Endothelial cell (in vitro differentiated cells): Measurements from ENCODE around the gene SLC44A3. TPM values are rescaled to one million over a fixed set of nuclear protein-coding genes. Genes with fewer than 3 reads are reported as not detected.
A peak's percentile ranks its signal among the peaks of the same experiment; 100 is the strongest.

ENCODE experiments used
- DNase-seq: peaks from one replicate; pipeline ENCODE4 v3.0.0; 2021; ENCODE audit warnings: low spot score
- H3K27ac Mint-ChIP-seq: one replicate; pipeline ENCODE4 v1.8.0; 2021; ENCODE audit warnings: mixed read lengths, inconsistent platforms; ENCODE audit not compliant: unreplicated experiment
- H3K27me3 Mint-ChIP-seq: one replicate; pipeline ENCODE4 v1.8.0; 2021; ENCODE audit warnings: mild to moderate bottlenecking, moderate library complexity, mixed read lengths, inconsistent platforms; ENCODE audit not compliant: unreplicated experiment
- H3K36me3 Mint-ChIP-seq: one replicate; pipeline ENCODE4 v1.8.0; 2021; ENCODE audit warnings: mild to moderate bottlenecking, low read depth, mixed read lengths, inconsistent platforms; ENCODE audit not compliant: unreplicated experiment
- H3K4me1 Mint-ChIP-seq: one replicate; pipeline ENCODE4 v1.8.0; 2021; ENCODE audit warnings: mild to moderate bottlenecking, mixed read lengths, inconsistent platforms; ENCODE audit not compliant: unreplicated experiment
- H3K4me3 Mint-ChIP-seq: one replicate; pipeline ENCODE4 v1.8.0; 2021; ENCODE audit warnings: mild to moderate bottlenecking, mixed read lengths, inconsistent platforms; ENCODE audit not compliant: unreplicated experiment
- H3K9me3 Mint-ChIP-seq: one replicate; pipeline ENCODE4 v1.8.0; 2021; ENCODE audit warnings: mixed read lengths, inconsistent platforms; ENCODE audit not compliant: unreplicated experiment
- CTCF ChIP-seq: fragments of 200-600 bp; sonication (generic); IDR thresholded peaks from one replicate; pipeline ENCODE4 v1.5.0; 2021; ENCODE audit warnings: antibody characterized with exemption; ENCODE audit not compliant: unreplicated experiment
- total RNA-seq: library from RNA; stranded (reverse); fragmentation: NEBNext Ultra II Directional; extraction: Animal tissue kit (Norgen Biotek cat#: 25700); gene quantifications from one replicate; pipeline ENCODE4 v1.2.1, GENCODE V29; 2021; ENCODE audit not compliant: unreplicated experiment

Gene SLC44A3
- total RNA-seq, 1 donor from 2014 or later, result 2.7 TPM

- no peaks in the 10 kb centered on the region for H3K9me3 Mint-ChIP-seq
- H3K27me3 Mint-ChIP-seq, result peaks cover 9% of the 10 kb centered on the region
- DNase-seq, result no peak
- peaks cover 3% of the 10 kb centered on the region for H3K4me1 Mint-ChIP-seq
- H3K4me3 Mint-ChIP-seq, result no peak overlapping the region
- H3K36me3 Mint-ChIP-seq, result no peaks in the 10 kb centered on the region
- TF ChIP-seq CTCF, result no peak
- no peak overlapping the region for H3K27ac Mint-ChIP-seq
These were observed 67.5 kb downstream of the SLC44A3 start for GRCh38 chr1:94887603-94888171.

- DNase-seq, result no peak
- Mint-ChIP-seq H3K27ac (no peak overlapping the region), H3K9me3 (no peaks in the 10 kb centered on the region), H3K4me3 (no peak overlapping the region), H3K4me1 (peaks cover 3% of the 10 kb centered on the region), H3K36me3 (no peaks in the 10 kb centered on the region), H3K27me3 (peaks cover 9% of the 10 kb centered on the region)
- TF ChIP-seq CTCF, result no peak
These were observed 68.0 kb downstream of the SLC44A3 start for GRCh38 chr1:94888201-94888600.

- Mint-ChIP-seq H3K36me3 (peaks cover 21% of the 10 kb centered on the region), H3K4me3 (no peak overlapping the region), H3K27ac (no peak overlapping the region), H3K9me3 (no peaks in the 10 kb centered on the region), H3K4me1 (peaks cover 3% of the 10 kb centered on the region), H3K27me3 (peaks cover 2% of the 10 kb centered on the region)
- DNase-seq, result no peak
- no peak for TF ChIP-seq CTCF
These were observed 72.6 kb downstream of the SLC44A3 start for GRCh38 chr1:94892604-94893254.

- Mint-ChIP-seq H3K27ac (peak overlapping the region; percentile 16), H3K27me3 (peaks cover 2% of the 10 kb centered on the region), H3K4me1 (peaks cover 3% of the 10 kb centered on the region), H3K36me3 (peaks cover 27% of the 10 kb centered on the region), H3K9me3 (no peaks in the 10 kb centered on the region), H3K4me3 (no peak overlapping the region)
- DNase-seq, result no peak
- TF ChIP-seq CTCF, result no peak
These were observed 74.5 kb downstream of the SLC44A3 start for GRCh38 chr1:94894630-94895029.

- peaks cover 29% of the 10 kb centered on the region for H3K36me3 Mint-ChIP-seq
- H3K4me3 Mint-ChIP-seq, result peak overlapping the region; percentile 44
- H3K4me1 Mint-ChIP-seq, result no peaks in the 10 kb centered on the region
- no peak for DNase-seq
- no peaks in the 10 kb centered on the region for H3K9me3 Mint-ChIP-seq
- peaks cover 1% of the 10 kb centered on the region for H3K27me3 Mint-ChIP-seq
- no peak for TF ChIP-seq CTCF
- H3K27ac Mint-ChIP-seq, result peak overlapping the region; percentile 4
These were observed 75.4 kb downstream of the SLC44A3 start for GRCh38 chr1:94895518-94895917.
